PC-9 (cell line): ENCODE results near the gene TTC7B. TPM values are rescaled to one million over a fixed set of nuclear protein-coding genes. Genes with fewer than 3 reads are reported as not detected.
A peak's percentile ranks its signal among the peaks of the same experiment; 100 is the strongest.

Source experiments
- BruUV-seq: library from RNA; stranded (reverse); fragments of 400-500 nt; replicated peaks from 2 replicates; lab custom pipeline; 2021; lab: Mats Ljungman, UMichigan
- CTCF ChIA-PET: fragments of 300-600 bp; sonication (Branson Sonifier 250); formaldehyde crosslinking; loops from one replicate; lab custom pipeline; 2022; ENCODE audit warnings: antibody characterized with exemption; lab: Charles Lee
- POLR2A ChIA-PET: fragments of 300-600 bp; sonication (Branson Sonifier 250); formaldehyde crosslinking; loops from one replicate; lab custom pipeline; 2022; ENCODE audit warnings: antibody characterized with exemption; ENCODE audit not compliant: unreplicated experiment; lab: Charles Lee
- DNase-seq, 2 experiments: peaks; one replicate each; pipeline versions ENCODE4 v3.0.0 to v3.0.0-alpha.2; 2015 to 2022; ENCODE audit warnings: mixed read lengths in 1 of 2
- H2AFZ ChIP-seq: fragments of 200-600 bp; sonication (generic); 2 replicates; pipeline ENCODE4 v1.8.1; 2017; ENCODE audit warnings: antibody characterized with exemption
- H3F3A ChIP-seq: fragments of 200-600 bp; sonication (generic); 2 replicates; pipeline ENCODE4 v1.8.1; 2017; ENCODE audit warnings: antibody characterized with exemption, mild to moderate bottlenecking, low read depth; ENCODE audit not compliant: insufficient read depth
- H3K27ac ChIP-seq: fragments of 200-600 bp; sonication (generic); 2 replicates; pipeline ENCODE4 v1.6.1; 2016; ENCODE audit warnings: mixed run types
- H3K27me3 ChIP-seq: fragments of 200-600 bp; sonication (generic); 2 replicates; pipeline ENCODE4 v1.6.1; 2016; ENCODE audit warnings: low read depth, mixed run types; ENCODE audit not compliant: insufficient read depth
- H3K36me3 ChIP-seq: fragments of 200-600 bp; sonication (generic); 2 replicates; pipeline ENCODE4 v1.6.1; 2016; ENCODE audit warnings: low read depth, mixed run types
- H3K4me1 ChIP-seq: fragments of 200-600 bp; sonication (generic); replicated peaks from 2 replicates; pipeline ENCODE4 v1.6.1; 2016; ENCODE audit warnings: mixed run types; ENCODE audit not compliant: insufficient read depth
- H3K4me2 ChIP-seq: fragments of 200-600 bp; sonication (generic); 2 replicates; pipeline ENCODE4 v1.6.1; 2017; ENCODE audit warnings: mixed run types
- H3K4me3 ChIP-seq: fragments of 200-600 bp; sonication (generic); 2 replicates; pipeline ENCODE4 v1.6.1; 2016; ENCODE audit warnings: mixed run types
- H3K79me2 ChIP-seq: fragments of 200-600 bp; sonication (generic); 2 replicates; pipeline ENCODE4 v1.6.1; 2017; ENCODE audit warnings: low read depth, mixed run types
- H3K9me2 ChIP-seq: fragments of 200-600 bp; sonication (generic); 2 replicates; pipeline ENCODE4 v1.8.1; 2017; ENCODE audit warnings: mild to moderate bottlenecking; ENCODE audit not compliant: insufficient read depth
- H3K9me3 ChIP-seq: fragments of 200-600 bp; sonication (generic); 2 replicates; pipeline ENCODE4 v1.8.1; 2016; ENCODE audit warnings: low read depth; ENCODE audit not compliant: insufficient read depth
- H4K20me1 ChIP-seq: fragments of 200-600 bp; sonication (generic); 2 replicates; pipeline ENCODE4 v1.8.1; 2017; ENCODE audit not compliant: insufficient read depth
- EZH2 ChIP-seq: fragments of 200-600 bp; sonication (generic); IDR thresholded peaks from 2 replicates; pipeline ENCODE4 v1.8.0; 2017; ENCODE audit warnings: antibody characterized with exemption, low read depth
- intact Hi-C: fragments of 100-400 bp; cut with micrococcal nuclease; formaldehyde crosslinking; loops from one replicate; pipeline ENCODE4 v1.10.0; 2022; ENCODE audit not compliant: unreplicated experiment
- total RNA-seq: library from RNA; stranded (reverse); gene quantifications from 2 replicates; pipeline ENCODE4 v1.2.3, GENCODE V29; 2021
- TF ChIP-seq, protein P1 (sequence below): fragments of 200-600 bp; sonication (generic); conservative IDR thresholded peaks from 2 replicates; pipeline ENCODE4 v1.6.1; 2017; ENCODE audit warnings: mixed run types, antibody characterized with exemption, mild to moderate bottlenecking, moderate library complexity

Gene TTC7B
- total RNA-seq, 1 experiment from 2014 or later = 6.8 TPM

DNA sequence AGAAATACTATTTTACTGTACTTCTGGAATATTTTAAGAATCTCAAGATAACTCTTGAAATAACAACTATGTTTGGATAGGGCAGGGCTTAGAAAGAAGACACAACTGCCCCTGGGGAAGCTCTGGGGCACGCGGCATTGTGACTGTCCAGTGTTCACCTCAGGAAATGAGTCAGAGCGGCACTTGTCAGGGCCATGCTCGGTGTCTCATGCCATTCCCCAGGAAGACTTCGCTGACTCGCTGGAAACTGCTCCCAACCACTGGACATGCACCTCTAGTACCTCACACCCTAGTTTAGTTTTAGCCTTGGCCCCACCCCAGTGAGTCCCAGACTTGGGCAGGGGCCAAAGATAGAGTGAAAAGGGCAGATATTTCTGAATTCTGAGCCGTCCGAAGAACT is 192.0 kb downstream of the TTC7B start:
- no peak overlapping the region for H2AFZ ChIP-seq
- no peaks in the 10 kb centered on the region for H3K79me2 ChIP-seq
- H3K9me2 ChIP-seq = no peaks in the 10 kb centered on the region
- H3K9me3 ChIP-seq = no peaks in the 10 kb centered on the region
- H3K4me3 ChIP-seq = no peak overlapping the region
- intact Hi-C loops = loop anchor here (10.0 kb wide), 1 partner anchor 229 kb away; the partner anchor contains the start of gene CALM1
- ChIA-PET CTCF (no interaction called here), POLR2A (no interaction called here)
- H3F3A ChIP-seq = no peaks in the 10 kb centered on the region
- peak; percentile 55 to 63 for DNase-seq
- BruUV-seq = no TSS peak
- TF ChIP-seq, protein P1, sequence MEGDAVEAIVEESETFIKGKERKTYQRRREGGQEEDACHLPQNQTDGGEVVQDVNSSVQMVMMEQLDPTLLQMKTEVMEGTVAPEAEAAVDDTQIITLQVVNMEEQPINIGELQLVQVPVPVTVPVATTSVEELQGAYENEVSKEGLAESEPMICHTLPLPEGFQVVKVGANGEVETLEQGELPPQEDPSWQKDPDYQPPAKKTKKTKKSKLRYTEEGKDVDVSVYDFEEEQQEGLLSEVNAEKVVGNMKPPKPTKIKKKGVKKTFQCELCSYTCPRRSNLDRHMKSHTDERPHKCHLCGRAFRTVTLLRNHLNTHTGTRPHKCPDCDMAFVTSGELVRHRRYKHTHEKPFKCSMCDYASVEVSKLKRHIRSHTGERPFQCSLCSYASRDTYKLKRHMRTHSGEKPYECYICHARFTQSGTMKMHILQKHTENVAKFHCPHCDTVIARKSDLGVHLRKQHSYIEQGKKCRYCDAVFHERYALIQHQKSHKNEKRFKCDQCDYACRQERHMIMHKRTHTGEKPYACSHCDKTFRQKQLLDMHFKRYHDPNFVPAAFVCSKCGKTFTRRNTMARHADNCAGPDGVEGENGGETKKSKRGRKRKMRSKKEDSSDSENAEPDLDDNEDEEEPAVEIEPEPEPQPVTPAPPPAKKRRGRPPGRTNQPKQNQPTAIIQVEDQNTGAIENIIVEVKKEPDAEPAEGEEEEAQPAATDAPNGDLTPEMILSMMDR = no peak
- no peak for TF ChIP-seq EZH2
- no peak overlapping the region for H3K27ac ChIP-seq
- no peaks in the 10 kb centered on the region for H3K27me3 ChIP-seq
- no peaks in the 10 kb centered on the region for H4K20me1 ChIP-seq
- 0 out of 2 replicates have a peak overlapping the region, but pooled peaks have one; percentile 28 for H3K4me2 ChIP-seq
- no peaks in the 10 kb centered on the region for H3K36me3 ChIP-seq
- H3K4me1 ChIP-seq = peaks cover 12% of the 10 kb centered on the region

DNA sequence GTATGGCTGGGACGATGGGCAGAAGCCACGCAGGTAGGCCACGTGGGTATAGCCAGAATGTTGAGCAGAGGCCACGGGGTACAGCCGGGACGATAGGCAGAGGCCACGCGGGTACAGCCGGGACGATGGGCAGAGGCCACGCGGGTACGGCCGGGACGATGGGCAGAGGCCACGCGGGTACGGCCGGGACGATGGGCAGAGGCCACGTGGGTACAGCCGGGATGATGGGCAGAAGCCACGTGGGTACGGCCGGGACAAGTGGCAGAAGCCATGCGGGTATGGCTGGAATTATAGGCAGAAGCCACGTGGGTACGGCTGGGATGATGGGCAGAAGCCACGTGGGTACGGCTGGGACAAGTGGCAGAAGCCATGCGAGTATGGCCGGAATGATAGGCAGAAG is 195.0 kb downstream of the TTC7B start:
- Histone ChIP-seq H3K4me2 (no peak overlapping the region), H3K9me3 (no peaks in the 10 kb centered on the region), H3K27me3 (no peaks in the 10 kb centered on the region), H3K4me3 (no peak overlapping the region), H4K20me1 (no peaks in the 10 kb centered on the region), H3K36me3 (no peaks in the 10 kb centered on the region), H3K9me2 (no peaks in the 10 kb centered on the region), H3K27ac (no peak overlapping the region), H3K4me1 (peaks cover 12% of the 10 kb centered on the region), H2AFZ (no peak overlapping the region), H3K79me2 (no peaks in the 10 kb centered on the region), H3F3A (no peaks in the 10 kb centered on the region)
- no TSS peak for BruUV-seq
- DNase-seq = no peak
- ChIA-PET CTCF (no interaction called here), POLR2A (no interaction called here)
- TF ChIP-seq, protein P1 = no peak
- no peak for TF ChIP-seq EZH2
- intact Hi-C loops = loop anchor here (10.0 kb wide), 1 partner anchor 226 kb away; the partner anchor contains the start of gene CALM1

DNA sequence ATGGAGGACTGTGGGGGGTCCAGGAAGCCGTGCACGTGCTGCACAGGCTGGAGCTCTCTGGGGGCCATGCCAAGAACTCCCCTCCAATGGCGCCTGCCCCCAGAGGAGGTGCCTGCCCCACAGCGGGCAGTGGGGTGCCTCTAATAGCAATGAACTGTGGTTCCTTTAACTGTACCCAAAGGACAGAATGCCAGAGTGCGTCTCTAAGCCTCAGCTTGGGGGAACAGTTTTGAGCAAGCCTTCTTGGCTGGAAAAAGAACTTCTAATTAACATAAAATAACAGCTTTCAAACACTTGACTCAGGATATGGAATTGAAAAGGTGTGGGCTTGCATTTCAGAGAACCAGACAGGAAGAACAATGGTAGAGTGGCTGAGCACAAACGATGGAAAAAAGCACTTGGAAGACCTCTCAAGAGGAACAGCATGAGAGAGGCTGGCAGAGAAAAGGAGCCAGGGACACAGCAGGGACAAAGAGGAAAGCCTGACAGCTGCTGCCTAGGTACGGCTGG is 195.6 kb downstream of the TTC7B start:
- H4K20me1 ChIP-seq = no peaks in the 10 kb centered on the region
- ChIA-PET CTCF (no interaction called here), POLR2A (no interaction called here)
- no peak overlapping the region for H3K4me2 ChIP-seq
- H3K27me3 ChIP-seq = no peaks in the 10 kb centered on the region
- DNase-seq = no peak
- intact Hi-C loops = loop anchor here (10.0 kb wide), 1 partner anchor 226 kb away; the partner anchor contains the start of gene CALM1
- no peaks in the 10 kb centered on the region for H3K79me2 ChIP-seq
- no peaks in the 10 kb centered on the region for H3K36me3 ChIP-seq
- TF ChIP-seq EZH2 = no peak
- TF ChIP-seq, protein P1 = no peak
- no peak overlapping the region for H3K27ac ChIP-seq
- peaks cover 12% of the 10 kb centered on the region for H3K4me1 ChIP-seq
- no peaks in the 10 kb centered on the region for H3K9me3 ChIP-seq
- no peaks in the 10 kb centered on the region for H3F3A ChIP-seq
- no peaks in the 10 kb centered on the region for H3K9me2 ChIP-seq
- no peak overlapping the region for H2AFZ ChIP-seq
- BruUV-seq = no TSS peak
- H3K4me3 ChIP-seq = no peak overlapping the region
